Spleen (tissue), 7 donors: ENCODE measurements around the gene CDHR2.

ENCODE experiments used
- CTCF ChIP-seq, 11 experiments: fragments of 200-600 bp in 7 of 11; fragments of 450-650 bp in 4 of 11; sonication (generic) in 4 of 11; IDR thresholded peaks in 8 of 11; conservative IDR thresholded peaks in 3 of 11; 1 replicate in 7 of 11; 2 replicates in 4 of 11; pipeline versions ENCODE4 v1.4.0 to v1.8.0; 2016 to 2021; ENCODE audit warnings: antibody characterized with exemption in 11 of 11, inconsistent platforms in 4 of 11, mild to moderate bottlenecking in 1 of 11
- POLR2A ChIP-seq, 3 donors: fragments of 450-650 bp; IDR thresholded peaks; one replicate each; pipeline ENCODE4 v1.5.1; 2017; ENCODE audit warnings: antibody characterized with exemption in 3 of 3, mild to moderate bottlenecking in 1 of 3
- POLR2AphosphoS5 ChIP-seq, 3 donors: sonication (generic); formaldehyde crosslinking; IDR thresholded peaks; one replicate each; pipeline ENCODE4 v1.5.1; 2017; ENCODE audit warnings: antibody characterized with exemption in 3 of 3
- donor health status: DM: no; HTN: no; CAD: no; lungs with moderate emphysema.
- donor health status: DM: no; HTN: no; CAD: no.
- donor health status: DM: no; HTN: no; CAD: no.

DNA sequence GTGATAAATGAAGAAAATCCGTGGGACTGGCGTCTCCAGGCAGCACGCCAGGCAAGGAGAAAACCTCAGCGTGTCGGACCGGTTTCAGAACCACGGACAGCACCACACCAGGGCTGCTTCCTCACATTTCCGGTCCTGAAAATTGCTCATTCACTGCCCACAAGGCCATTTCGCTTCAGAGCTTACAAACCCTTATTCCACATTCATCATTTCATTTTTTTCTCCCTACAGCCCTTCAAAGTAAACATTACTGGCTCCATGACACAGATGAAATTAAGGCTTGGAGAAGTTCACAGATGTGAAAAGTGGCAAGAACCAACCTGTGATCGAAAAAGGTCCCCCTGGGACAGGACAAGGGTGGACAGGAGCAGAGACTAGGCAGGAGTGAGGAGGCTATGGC lies 62.3 kb downstream of the CDHR2 start:
- no peak for TF ChIP-seq CTCF (IDR thresholded peaks at IDR 0.05 in 8 of 11, conservative IDR thresholded peaks at IDR 0.05 in 3 of 11)
- no peak for TF ChIP-seq POLR2AphosphoS5 (IDR thresholded peaks at IDR 0.05)
- TF ChIP-seq POLR2A (IDR thresholded peaks at IDR 0.05), result no peak
